ENCODE data around the gene EFCAB8.

GRCh38 chr20:32964575-32964974 lies 105.9 kb downstream of the EFCAB8 start:
- TF ChIP-seq, protein P1, sequence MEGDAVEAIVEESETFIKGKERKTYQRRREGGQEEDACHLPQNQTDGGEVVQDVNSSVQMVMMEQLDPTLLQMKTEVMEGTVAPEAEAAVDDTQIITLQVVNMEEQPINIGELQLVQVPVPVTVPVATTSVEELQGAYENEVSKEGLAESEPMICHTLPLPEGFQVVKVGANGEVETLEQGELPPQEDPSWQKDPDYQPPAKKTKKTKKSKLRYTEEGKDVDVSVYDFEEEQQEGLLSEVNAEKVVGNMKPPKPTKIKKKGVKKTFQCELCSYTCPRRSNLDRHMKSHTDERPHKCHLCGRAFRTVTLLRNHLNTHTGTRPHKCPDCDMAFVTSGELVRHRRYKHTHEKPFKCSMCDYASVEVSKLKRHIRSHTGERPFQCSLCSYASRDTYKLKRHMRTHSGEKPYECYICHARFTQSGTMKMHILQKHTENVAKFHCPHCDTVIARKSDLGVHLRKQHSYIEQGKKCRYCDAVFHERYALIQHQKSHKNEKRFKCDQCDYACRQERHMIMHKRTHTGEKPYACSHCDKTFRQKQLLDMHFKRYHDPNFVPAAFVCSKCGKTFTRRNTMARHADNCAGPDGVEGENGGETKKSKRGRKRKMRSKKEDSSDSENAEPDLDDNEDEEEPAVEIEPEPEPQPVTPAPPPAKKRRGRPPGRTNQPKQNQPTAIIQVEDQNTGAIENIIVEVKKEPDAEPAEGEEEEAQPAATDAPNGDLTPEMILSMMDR (IDR thresholded peaks at IDR 0.05), result no peak
- TF ChIP-seq POLR2A (IDR thresholded peaks at IDR 0.05), result no peak
- no peak for TF ChIP-seq POLR2AphosphoS5 (IDR thresholded peaks at IDR 0.05)
- no peak for TF ChIP-seq EP300 (IDR thresholded peaks at IDR 0.05)
